Gastroesophageal sphincter (tissue), 4 donors: ENCODE measurements around the gene ASAH2B. TPM values are rescaled to one million over a fixed set of nuclear protein-coding genes. Genes with fewer than 3 reads are reported as not detected.
"Not testable (repeated sequence)": the region's sequence is repeated elsewhere in the genome, so short reads cannot be mapped to it uniquely, and the experiment has no call there.

Experiments used
- ATAC-seq: fragments of 150-250 bp; one replicate; pipeline ENCODE4 v1.9.1; 2016; ENCODE audit warnings: mild to moderate bottlenecking, moderate library complexity
- H3K27ac ChIP-seq, 4 donors: fragments of 200-600 bp; sonication (generic) in 3 of 4; 1 replicate in 3 of 4; 2 replicates in 1 of 4; pipeline ENCODE4 v1.5.1; 2016 to 2019
- H3K27me3 ChIP-seq: fragments of 200-600 bp; sonication (generic); one replicate; pipeline ENCODE4 v1.5.1; 2019
- H3K36me3 ChIP-seq, 2 donors: fragments of 200-600 bp; sonication (generic); one replicate each; pipeline ENCODE4 v1.5.1; 2019; ENCODE audit warnings: control low read depth in 1 of 2
- H3K4me1 ChIP-seq, 3 donors: fragments of 200-600 bp; sonication (generic); 1 replicate in 2 of 3; 2 replicates in 1 of 3; pipeline ENCODE4 v1.5.1; 2016 to 2019; ENCODE audit warnings: control low read depth in 2 of 3
- H3K4me3 ChIP-seq, 2 donors: fragments of 200-600 bp; sonication (generic); one replicate each; pipeline ENCODE4 v1.5.1; 2019; ENCODE audit warnings: mild to moderate bottlenecking in 1 of 2, moderate library complexity in 1 of 2
- H3K9me3 ChIP-seq, 3 donors: fragments of 200-600 bp; sonication (generic); one replicate each; pipeline ENCODE4 v1.5.1; 2017 to 2019; ENCODE audit warnings: control low read depth in 2 of 3
- EP300 ChIP-seq: sonication (generic); formaldehyde crosslinking; IDR thresholded peaks from one replicate; pipeline ENCODE4 v1.6.1; 2017; ENCODE audit warnings: antibody characterized with exemption, mild to moderate bottlenecking
- POLR2A ChIP-seq, 2 donors: fragments of 450-650 bp; IDR thresholded peaks; one replicate each; pipeline ENCODE4 v1.6.1; 2017; ENCODE audit warnings: antibody characterized with exemption in 2 of 2, mild to moderate bottlenecking in 2 of 2, moderate library complexity in 1 of 2
- POLR2AphosphoS5 ChIP-seq: sonication (generic); formaldehyde crosslinking; IDR thresholded peaks from one replicate; pipeline ENCODE4 v1.6.1; 2017; ENCODE audit warnings: antibody characterized with exemption
- WGBS, 2 donors: methylation state at CpG; one replicate each; pipeline ENCODE4 v1.1.5; 2018; ENCODE audit warnings: low coverage in 1 of 2; 5-methylcytosine and 5-hydroxymethylcytosine counted together
- total RNA-seq, 4 donors: library from RNA; depleted of rRNA; stranded (reverse); fragments of >200 nt; gene quantifications; one replicate each; pipeline ENCODE4 v1.1.0, GENCODE V29; 2016

ASAH2B gene
- 1 to 10 TPM; 1.2 to 4.8 (median 3.9) TPM for total RNA-seq

DNA sequence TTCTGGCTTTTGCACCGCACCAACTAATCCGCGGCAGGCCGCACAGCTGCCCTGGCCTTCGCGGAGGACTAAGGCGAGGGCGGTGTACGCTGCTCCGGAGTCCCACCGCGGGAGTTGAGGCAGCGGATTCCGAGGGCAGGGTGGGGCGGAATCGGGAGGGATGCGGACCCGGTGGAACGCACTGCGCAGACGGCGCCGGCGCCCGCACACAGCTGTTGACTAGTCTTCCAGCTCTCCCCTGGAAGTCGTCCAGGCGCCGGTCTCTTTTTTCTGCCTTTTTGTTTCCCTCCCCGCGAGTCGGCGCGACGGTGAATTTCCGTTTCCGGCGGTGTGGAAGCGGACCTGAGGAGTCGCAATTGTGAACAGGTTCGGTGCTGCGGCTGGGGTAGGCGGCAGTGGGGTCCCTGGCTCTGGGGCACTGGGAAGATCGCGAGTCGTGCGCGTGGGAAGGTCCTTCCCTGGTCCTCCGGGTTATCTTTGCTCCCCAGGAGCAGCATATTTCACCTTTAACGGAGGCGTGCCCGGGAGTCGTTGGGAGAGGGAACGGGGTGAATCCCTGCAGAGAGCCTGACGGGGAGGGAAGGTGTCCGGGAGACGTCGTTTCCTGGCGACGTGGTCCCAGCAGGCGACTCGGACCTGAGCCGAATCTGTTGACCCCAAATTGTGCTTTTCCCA lies at the start of gene ASAH2B:
Gene ASAH2B (plus strand): TSS at position 319 of the 675 bp plus-strand sequence. CDS start 5,195 bp downstream, outside the sequence.
- ATAC-seq, result peak; percentile 75
- peaks cover 0 to 14% (median 0%) of the 10 kb centered on the region in 3 donors for H3K4me1 ChIP-seq
- H3K27me3 ChIP-seq, result peaks cover under 1% of the 10 kb centered on the region
- H3K4me3 ChIP-seq, result peak within 1 kb of the TSS; percentile 77 to 94
- WGBS, 2 donors, result 0% methylated on average over 3 to 13 of the region's 62 CpGs
- TF ChIP-seq POLR2A (IDR thresholded peaks at IDR 0.05) (no peak), EP300 (no peak), POLR2AphosphoS5 (peak; percentile 27)
- no peaks in the 10 kb centered on the region for H3K36me3 ChIP-seq
- no peaks in the 10 kb centered on the region for H3K9me3 ChIP-seq
- H3K27ac ChIP-seq, result peak within 1 kb of the TSS; percentile 22 to 83 (median 81)

DNA sequence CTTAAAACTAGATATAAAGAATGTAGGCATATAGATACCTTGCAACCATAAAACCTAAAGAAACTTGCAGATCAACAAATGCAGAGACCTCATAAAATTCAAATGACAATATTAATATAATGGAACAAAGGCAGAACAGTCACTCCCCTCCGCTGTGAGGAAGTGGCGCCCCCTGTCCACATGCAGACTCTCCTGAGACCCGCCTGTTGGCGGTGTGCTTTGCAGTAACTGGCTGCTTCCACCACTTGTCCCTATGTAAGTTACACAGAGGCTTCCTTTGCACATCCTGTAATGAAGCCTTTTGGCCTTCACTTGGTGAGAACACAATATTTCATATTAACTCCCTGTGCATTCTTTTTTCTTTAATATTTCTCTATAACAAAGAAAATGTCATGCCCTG lies 41.9 kb upstream of the ASAH2B start:
- not testable (repeated sequence) for H3K27me3 ChIP-seq
- no CpG with 5 or more reads among the region's 4 CpGs for WGBS, 2 donors

GRCh38 chr10:50701947-50702346 lies 37.8 kb upstream of the ASAH2B start:
- not testable (repeated sequence) for H3K27ac ChIP-seq, H3K27me3 ChIP-seq, H3K36me3 ChIP-seq, H3K4me3 ChIP-seq, H3K9me3 ChIP-seq, H3K4me1 ChIP-seq, ATAC-seq
- WGBS, 2 donors, result no CpG with 5 or more reads among the region's 5 CpGs

More for the DNA sequence above, 41.9 kb upstream of the ASAH2B start:
- not testable (repeated sequence) for ATAC-seq, H3K9me3 ChIP-seq, H3K27ac ChIP-seq, H3K4me3 ChIP-seq, H3K4me1 ChIP-seq, H3K36me3 ChIP-seq

GRCh38 chr10:50702997-50703396 lies 36.7 kb upstream of the ASAH2B start:
- H3K27ac ChIP-seq, H3K4me1 ChIP-seq, ATAC-seq, H3K9me3 ChIP-seq, H3K36me3 ChIP-seq, H3K27me3 ChIP-seq, H3K4me3 ChIP-seq: not testable (repeated sequence)
- 33% methylated on average over 1 of the region's 7 CpGs; no CpG with 5 or more reads in 1 of the 2 donors for WGBS, 2 donors

DNA sequence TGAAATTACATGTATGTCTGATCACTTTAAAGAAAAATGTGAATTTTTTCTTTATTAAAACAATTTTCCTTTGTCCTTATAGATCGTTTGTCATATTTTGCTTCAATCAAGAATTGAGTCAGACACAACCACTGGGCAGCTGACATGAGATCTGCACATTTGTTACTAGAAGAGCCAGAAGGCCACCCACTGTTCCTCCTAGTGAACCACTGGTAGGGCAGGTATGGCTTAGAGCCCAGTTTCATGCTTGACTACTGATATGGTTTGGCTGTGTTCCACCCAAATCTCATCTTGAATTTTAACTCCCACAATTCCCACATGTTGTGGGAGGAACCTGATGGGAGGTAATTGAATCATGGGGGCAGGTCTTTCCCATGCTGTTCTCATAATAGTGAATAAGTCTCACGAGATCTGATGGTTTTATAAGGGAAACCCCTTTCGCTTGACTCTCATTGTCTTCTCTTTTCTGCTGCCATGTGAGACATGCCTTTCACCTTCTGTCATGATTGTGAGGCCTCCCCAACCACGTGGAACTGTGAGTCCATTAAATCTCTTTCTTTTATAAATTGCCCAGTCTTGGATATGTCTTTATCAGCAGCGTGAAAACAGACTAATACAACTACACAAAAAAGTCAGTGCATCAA lies 35.2 kb upstream of the ASAH2B start:
- 65% methylated on average over 4 of the region's 5 CpGs; no CpG with 5 or more reads in 1 of the 2 donors for WGBS, 2 donors
- not testable (repeated sequence) for H3K27me3 ChIP-seq, ATAC-seq, H3K4me3 ChIP-seq, H3K4me1 ChIP-seq, H3K9me3 ChIP-seq, H3K36me3 ChIP-seq, H3K27ac ChIP-seq

GRCh38 chr10:50706006-50706405 lies 33.7 kb upstream of the ASAH2B start:
- not testable (repeated sequence) for ATAC-seq, H3K27ac ChIP-seq, H3K27me3 ChIP-seq, H3K4me3 ChIP-seq, H3K9me3 ChIP-seq, H3K4me1 ChIP-seq, H3K36me3 ChIP-seq
- WGBS, 2 donors, result 67% methylated on average over 1 of the region's 1 CpG; no CpG with 5 or more reads in 1 of the 2 donors

DNA sequence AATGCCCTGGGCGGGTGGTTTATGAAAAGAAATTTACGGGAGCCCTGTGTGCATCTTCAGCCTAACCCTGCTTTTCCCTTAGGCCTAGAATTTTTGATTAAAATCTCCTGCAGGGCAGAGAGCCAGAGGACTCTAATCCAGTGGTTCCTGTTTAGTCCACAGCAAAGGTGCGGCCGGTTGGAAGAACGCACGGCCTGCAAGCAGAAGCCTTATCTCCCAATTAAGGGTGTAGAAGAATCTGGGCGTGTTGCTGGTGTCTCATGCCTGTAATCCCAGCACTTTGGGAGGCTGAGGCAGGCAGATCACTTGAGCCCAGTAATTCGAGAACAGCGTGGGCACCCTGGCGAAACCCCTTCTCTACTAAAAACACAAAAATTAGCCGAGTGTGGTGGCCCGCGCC lies 29.5 kb upstream of the ASAH2B start:
- H3K4me3 ChIP-seq, H3K27me3 ChIP-seq, H3K9me3 ChIP-seq, H3K36me3 ChIP-seq, H3K27ac ChIP-seq, H3K4me1 ChIP-seq, ATAC-seq: not testable (repeated sequence)
- WGBS, 2 donors, result no CpG with 5 or more reads among the region's 13 CpGs

GRCh38 chr10:50723812-50724211 lies 15.9 kb upstream of the ASAH2B start:
- not testable (repeated sequence) for H3K27me3 ChIP-seq, H3K36me3 ChIP-seq, H3K27ac ChIP-seq, H3K4me3 ChIP-seq, H3K9me3 ChIP-seq, ATAC-seq, H3K4me1 ChIP-seq
- WGBS, 2 donors, result 27 to 46% methylated on average over 4 to 5 of the region's 5 CpGs

DNA sequence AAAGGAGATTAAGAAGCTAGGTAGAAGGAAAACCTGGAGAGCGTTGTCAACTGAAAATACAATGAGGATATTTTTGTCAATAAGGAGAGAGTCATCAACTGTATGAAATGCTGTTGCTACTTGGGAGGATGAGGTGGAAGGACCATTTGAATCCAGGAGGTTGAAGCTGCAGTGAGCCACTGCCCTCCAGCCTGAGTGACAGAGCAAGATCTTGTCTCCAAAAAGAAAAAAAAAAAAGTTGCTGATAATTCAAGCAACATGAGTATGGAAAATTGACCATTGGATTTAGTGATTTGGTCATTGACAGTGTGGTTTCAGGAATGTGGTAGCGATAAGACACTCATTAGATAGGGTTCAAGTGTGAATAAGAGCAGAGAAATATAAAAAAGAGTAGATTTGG lies 11.6 kb upstream of the ASAH2B start:
- not testable (repeated sequence) for H3K27me3 ChIP-seq, H3K4me1 ChIP-seq, H3K9me3 ChIP-seq, ATAC-seq, H3K27ac ChIP-seq, H3K4me3 ChIP-seq, H3K36me3 ChIP-seq
- WGBS, 2 donors, result 100% methylated on average over 1 of the region's 2 CpGs

DNA sequence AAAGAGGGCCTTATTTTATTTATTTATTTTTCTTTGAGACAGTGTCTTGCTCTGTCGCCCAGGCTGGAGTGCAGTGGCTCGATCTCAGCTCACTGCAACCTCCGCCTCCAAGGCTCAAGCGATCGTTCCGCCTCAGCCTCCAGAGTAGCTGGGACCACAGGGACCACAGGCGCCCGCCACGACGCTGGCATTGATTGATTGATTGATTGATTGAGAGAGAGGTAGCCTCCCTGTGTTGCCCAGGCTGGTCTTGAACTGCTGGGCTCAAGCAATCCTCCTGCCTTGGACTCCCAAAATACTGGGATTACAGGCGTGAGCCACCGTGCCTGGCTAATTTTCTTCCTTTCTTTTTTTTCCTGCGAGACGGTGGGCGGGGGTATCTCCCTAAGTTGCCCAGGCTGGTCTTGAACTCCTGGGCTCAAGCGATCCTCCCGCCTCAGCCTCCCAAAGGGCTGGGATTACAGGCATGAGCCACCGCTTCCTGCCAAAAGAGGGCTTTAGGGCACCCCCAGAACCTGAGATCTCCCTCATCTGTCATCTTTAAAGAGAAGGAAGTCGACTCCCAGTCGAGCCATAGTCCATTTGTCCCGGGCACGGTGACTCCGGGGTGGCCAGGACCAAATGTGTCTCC lies 634 bp upstream of the ASAH2B start:
- not testable (repeated sequence) for H3K9me3 ChIP-seq, H3K36me3 ChIP-seq, H3K27me3 ChIP-seq, ATAC-seq
- H3K4me3 ChIP-seq, result peak overlapping the region; percentile 77 to 94
- 70% methylated on average over 7 of the region's 23 CpGs; no CpG with 5 or more reads in 1 of the 2 donors for WGBS, 2 donors
- peak overlapping the region in 3 of 4 donors; percentile 80 to 83 (median 82) for H3K27ac ChIP-seq
- peaks cover 0 to 14% (median 0%) of the 10 kb centered on the region in 3 donors for H3K4me1 ChIP-seq
